Measurements from ENCODE around the gene KCTD7.
"Not testable (repeated sequence)": the region's sequence is repeated elsewhere in the genome, so short reads cannot be mapped to it uniquely, and the experiment has no call there.

Gene KCTD7

DNA sequence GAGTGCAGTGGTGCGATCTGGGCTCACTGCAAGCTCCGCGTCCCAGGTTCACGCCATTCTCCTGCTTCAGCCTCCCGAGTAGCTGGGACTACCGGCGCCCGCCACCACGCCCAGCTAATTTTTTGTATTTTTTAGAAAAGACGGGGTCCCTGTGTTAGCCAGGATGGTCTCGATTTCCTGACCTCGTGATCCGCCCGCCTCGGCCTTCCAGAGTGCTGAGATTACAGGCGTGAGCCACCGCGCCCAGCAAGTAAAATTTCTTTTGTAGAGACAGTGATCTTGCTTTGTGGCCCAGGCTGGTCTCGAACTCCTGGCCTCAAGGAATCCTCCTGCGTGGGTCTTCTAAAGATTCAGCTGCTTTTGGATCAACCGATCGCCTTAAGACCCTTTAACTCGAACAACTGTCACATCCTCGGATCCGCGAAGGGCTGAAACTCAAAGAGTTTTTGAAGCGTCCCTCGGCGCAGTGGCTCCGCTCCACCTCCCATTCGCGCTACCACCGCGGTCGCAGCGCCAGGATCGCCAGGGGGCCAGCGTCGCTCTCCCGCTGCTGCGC lies 25.1 kb downstream of the KCTD7 start:
- DNase-seq (ENCODE audit: low read depth in 2 of 3, low spot score in 2 of 3), result not testable (repeated sequence)

DNA sequence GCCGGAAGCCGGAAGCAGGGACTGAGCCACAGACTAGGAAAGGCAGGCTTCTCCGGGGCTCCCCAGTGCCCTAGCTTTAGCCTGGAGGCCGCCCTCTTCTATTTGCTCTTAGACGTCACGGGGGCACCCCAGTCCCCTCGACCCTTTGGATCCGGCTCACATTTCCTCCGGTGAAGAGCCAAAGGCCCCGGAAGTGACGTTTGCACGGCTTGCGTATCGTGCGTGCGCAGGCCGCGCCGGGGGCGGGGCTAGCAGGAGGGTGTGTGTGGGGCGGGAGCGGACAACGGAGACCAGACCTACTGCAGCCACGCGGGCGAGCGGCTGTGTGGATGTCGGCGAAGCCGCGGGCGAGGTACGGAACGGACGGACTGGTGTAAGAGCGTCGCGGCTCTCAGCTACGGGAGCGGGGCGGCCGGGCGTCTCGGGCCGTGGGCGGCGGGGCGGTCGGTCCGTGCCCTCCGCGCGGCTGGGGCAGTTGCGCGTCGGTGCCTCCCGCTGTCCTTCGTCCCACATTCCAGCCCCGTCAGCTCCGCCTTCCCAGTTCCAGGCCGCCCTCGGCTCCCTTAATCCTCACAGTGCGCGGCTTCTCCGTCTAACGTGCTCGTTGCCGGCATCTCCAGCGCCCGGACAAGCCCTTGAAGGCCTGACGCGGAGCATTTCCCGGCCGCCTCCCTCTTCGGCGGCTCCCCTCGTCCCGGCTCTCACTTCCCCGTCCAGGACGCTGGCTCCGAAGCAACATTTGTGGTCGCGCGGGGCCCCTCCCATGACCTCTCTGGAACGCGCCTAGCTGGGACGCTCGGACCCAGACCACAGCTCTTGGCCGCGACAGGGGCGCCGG lies 25.8 kb downstream of the KCTD7 start:
- DNase-seq (ENCODE audit: low read depth in 2 of 3, low spot score in 2 of 3), result peak; percentile 94 to 97 (median 95)

DNA sequence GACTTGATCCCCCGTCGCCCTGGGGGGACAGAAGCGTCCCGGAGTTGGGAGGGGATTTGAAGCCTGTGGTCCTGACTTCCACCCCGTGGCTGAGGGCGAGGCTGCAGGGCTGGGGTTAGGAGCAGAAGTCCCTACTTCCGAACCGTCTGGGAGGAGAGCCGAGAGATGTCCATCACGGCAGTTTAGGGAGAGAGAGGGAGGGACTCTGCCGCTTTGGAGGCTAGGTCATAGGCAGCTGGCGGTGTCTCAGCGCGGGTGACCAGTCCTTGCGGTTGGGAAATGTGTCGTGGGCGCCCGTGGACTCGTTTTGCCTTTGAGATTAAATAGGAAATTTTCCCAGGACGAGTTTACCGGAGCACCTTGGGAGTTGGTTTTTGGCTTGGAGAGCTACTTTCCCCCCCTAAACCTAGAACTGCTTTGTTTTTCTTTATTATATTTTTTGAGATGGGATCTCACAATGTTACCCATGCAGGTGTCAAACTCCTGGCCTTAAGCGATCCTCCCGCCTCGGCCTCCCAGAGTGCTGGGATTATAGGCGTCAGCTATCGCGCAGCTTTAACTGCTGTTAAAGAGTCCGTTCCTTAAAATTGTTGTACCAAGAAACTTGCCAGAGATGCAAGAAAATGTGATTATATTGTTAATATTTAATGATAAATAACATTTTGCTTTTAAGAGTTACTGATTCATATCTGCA lies 26.6 kb downstream of the KCTD7 start:
- DNase-seq (ENCODE audit: low read depth in 2 of 3, low spot score in 2 of 3), result not testable (repeated sequence)

DNA sequence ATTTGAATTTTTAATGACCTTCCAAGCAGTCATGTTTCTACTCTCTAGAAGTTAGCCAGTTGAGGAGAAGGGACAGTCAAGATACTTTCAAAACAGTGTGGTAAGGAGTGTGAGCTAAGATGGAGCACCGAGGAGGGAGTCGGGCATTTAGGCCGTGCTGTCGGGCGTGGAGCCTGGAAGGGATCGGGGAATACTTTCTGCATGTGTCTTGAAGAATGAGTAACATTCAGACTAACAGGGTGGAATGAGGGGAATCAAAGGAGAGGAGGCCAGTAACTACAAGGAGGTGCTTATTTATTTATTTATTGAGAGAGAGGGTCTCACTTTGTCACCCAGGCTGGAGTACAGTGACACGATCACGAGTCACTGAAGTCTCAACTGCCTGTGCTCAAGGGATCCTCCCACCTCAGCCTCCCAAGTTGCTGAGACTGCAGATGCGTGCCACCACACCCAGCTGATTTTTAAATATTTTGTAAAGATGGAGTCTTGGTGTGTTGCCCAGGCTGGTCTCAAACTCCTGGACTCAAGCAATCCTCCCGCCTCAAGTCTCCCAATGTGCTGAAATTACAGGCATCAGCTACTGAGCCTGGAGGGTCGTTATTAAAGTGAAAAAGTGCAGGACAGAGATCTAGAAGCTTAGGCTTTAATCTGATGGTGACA lies 27.3 kb downstream of the KCTD7 start:
- DNase-seq (ENCODE audit: low read depth in 2 of 3, low spot score in 2 of 3), result not testable (repeated sequence)

DNA sequence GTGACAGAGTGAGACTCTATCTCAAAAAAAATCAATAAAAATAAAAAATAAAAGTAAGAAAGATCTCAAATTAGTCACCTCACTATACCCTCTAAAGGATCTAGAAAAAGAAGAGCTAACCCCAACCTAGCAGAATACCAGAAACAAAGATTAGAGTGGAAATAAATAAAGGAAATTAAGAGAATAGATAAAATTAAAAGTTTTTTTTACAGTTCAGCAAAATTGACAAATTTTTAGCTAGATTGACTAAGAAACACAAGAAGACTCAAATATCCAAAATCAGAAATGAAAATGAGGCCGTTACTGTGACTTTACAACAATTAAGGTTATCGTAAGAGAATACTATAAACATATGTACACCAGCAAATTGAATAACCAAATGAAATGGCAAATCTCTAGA lies 29.1 kb downstream of the KCTD7 start:
- no peak for DNase-seq (ENCODE audit: low read depth in 2 of 3, low spot score in 2 of 3)

DNA sequence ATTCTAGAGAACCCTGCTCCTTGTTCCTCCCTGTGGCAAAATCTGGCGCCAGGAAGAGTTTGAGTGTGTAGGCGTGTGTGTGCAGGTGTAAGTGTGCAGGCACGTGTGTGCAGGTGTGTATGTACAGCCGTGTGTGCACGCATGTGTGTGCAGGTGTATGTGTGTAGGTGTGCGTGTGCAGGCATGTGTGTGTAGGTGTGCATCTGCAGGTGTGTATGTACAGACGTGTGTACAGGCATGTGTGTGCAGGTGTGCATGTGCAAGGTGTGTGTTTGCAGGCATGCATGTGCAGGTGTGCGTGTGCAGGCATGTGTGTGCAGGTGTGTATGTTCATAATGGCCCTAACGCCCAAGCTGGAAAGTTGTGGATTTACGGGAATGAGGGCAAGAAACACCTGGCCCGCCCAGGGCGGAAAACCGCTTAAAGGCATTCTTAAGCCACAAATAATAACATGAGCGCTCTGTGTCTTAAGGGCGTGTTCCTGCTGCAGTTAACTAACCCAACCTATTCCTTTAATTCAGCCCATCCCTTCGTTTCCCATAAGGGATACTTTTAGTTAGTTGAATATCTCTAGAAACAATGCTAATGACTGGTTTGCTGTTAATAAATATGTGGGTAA lies 34.1 kb downstream of the KCTD7 start:
- no peak for DNase-seq (ENCODE audit: low read depth in 2 of 3, low spot score in 2 of 3)

DNA sequence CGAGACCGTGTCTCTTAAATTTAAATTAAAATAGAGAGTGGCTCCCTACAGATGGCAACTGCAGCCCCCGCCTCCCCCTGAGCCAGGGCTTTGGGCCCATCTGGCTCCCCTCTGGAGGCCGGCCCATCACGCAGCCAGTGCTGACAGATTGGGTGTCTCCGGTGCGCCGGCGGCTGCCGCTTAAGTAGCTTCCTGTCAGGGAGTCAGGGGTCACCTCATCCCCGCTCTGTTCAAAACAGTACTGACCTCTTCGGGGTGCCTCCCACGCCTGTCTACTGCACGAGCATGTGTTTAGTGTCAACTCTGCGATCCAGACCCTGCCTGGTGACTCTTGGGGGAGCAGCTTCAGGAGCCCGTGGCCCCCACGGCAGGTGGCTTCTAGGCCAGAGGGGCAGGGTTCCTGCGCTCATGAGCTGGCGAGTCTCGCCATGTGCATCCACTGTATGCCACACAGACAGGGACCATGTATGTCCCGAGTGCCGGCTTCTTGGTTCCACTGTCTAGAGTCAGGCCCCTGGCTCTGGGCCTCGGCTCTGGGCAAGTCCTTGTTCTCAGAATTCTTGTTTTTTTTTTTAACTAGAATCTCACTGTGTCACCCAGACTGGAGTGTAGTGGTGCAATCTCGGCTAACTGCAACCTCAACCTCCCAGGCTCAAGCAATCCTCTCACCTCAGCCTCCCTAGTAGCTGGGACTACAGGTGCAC lies 36.1 kb downstream of the KCTD7 start:
- DNase-seq (ENCODE audit: low read depth in 2 of 3, low spot score in 2 of 3), result no peak

DNA sequence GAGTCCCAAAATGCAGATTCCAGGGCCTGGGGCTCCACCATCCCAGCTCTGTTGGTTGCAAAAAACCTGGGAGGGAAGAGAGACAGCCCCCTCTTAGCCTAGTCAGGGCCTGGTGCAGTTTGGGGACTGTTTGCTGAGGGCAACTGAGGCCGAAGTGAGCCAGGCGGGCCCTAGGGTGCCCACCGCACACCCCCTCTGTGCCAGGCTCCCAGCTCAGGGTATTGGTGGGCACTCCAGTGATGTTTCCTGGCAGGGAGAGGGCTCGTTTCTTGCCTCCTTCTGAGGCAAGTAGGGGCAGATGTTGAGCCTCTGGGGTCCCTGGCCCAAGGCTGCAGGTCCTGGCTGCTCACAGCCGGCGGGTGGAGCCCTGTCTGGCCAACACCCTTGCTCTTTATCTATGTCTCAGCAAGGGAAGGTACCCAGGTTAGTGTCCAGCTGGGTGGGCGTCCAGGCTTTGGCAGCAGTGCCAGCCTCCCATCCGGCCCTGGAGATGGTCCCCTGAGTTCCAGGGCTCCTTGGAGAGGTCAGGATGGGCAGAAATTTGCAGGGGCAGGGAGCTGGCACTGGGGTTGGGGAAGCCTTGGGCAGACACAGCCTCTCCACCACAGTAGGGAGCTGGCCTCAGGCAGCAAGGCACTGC lies 37.8 kb downstream of the KCTD7 start:
- DNase-seq (ENCODE audit: low read depth in 2 of 3, low spot score in 2 of 3), result no peak

DNA sequence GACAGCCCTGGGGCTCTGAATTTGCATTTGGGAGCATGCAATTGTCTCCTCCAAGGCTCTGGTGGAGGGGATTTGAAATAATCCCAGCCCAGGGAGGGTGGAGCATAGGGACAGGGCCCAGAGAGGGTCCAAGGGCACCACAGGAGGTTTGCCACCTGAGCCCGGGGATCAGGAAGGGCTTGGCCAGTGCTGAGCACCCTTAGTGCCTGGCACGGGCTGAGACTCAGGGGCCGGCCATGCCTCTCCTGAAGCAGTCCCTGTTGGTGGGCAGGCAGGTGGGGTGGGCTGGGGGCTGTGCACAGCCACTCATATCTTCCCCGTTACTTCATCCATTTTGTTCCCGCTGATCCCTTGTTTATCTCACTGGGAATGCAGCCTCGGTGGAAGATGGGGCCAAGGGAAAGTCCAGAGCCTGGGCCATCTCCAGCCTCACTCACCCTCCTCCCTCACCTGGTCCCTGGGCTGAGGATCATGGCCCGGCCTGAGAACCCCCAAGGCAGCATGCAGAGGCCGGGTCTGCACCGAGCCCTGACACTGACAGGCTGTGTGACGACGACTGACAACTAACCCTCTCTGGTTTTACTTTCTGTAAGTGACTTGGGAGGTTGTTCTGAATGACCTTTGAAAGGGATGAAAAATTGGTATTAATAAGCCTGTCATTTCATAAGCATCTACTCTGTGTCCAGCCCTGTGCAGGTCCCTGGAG lies 38.5 kb downstream of the KCTD7 start:
- DNase-seq (ENCODE audit: low read depth in 2 of 3, low spot score in 2 of 3), result no peak

DNA sequence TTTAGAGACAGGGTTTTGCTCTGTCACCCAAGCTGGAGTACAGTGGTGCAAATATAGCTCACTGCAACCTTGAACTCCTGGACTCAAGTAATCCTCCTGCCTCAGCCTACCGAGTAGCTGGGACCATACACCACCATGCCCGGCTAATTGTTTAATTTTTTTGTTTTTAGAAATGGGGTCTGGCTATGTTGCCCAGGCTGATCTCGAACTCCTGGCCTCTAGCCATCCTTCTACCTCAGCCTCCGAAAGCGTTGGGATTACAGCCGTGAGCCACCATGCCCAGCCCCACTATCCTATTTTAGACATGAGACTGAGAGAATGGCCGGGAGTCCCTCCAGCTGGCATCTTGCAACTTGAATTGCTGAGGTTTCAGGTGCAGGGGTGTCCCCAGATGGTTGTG lies 39.4 kb downstream of the KCTD7 start:
- no peak for DNase-seq (ENCODE audit: low read depth in 2 of 3, low spot score in 2 of 3)

DNA sequence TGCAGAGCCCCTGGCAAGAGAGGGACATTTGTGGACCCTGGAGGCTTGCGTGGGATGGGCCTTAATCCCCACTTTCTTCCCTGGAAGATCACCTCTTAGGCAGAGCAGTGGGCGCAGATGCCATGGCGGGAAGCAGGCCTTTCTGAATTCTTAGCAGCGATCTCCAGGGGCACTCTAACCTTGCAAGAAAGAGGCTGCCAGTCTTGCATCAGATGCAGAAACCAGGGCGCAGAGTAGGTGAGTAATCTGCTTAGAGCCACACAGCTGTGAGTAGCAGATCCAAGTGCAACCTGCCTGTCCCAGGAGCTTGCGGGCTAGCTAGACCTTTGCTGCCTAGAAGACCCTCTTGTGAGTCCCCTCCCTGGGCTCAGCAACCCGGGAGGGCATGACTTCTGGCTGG lies 40.0 kb downstream of the KCTD7 start:
- no peak for DNase-seq (ENCODE audit: low read depth in 2 of 3, low spot score in 2 of 3)

DNA sequence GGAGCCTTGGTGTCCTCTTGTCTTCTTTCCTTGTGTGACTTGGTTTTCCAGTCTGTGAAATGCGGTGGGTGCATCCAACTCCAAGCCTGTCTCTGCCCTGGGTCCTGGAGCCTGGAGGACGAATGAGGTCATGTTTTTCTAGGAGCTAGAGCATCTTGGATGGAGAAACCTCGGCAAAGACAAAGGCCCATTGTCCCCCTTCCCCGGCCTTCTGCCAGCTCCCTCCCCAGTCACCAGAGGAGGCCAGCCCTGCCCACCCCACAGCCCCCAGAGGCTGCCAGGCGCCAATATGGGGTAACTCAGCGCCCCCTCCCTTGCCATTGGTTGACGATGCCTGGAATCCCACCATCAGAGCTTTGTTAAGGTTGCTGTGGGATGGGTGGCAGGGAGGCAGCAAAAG lies 40.4 kb downstream of the KCTD7 start:
- no peak for DNase-seq (ENCODE audit: low read depth in 2 of 3, low spot score in 2 of 3)

DNA sequence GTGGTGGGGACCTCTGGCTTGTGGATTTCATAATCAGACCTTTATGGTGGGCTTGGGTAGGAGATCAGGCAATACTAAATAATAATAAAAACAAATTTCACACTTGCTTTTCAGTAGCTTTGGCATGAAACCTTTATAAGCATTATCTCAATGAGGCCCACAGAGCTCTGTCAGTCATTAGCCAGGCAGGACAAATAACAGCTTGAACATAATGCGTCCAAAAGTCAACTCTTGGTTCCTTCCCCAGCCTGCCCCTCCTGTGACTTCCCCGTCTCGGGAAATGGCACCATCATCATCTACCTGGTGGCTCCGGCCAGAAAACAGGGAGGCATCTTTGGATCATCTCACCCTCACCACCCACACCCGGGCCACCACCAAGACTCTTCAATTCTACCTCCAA lies 40.8 kb downstream of the KCTD7 start:
- no peak for DNase-seq (ENCODE audit: low read depth in 2 of 3, low spot score in 2 of 3)

DNA sequence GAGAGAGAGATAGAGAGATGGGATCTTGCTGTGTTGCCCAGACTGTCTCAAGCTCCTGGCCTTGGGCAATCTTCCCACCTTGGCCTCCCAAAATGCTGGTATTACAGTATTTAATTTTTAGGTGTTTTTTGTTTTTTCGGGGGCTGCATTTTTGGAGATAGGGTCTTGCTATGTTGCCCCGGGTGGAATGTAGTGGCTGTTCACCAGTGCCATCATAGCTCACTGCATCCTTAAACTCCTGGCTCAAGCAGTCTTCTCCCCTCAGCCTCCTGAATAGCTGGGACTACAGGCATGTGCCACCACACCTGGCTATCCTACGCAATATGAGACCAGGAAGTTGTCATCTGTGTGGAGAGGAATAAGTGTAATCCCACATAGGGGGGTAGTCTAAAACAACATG lies 42.4 kb downstream of the KCTD7 start:
- no peak for DNase-seq (ENCODE audit: low read depth in 2 of 3, low spot score in 2 of 3)

DNA sequence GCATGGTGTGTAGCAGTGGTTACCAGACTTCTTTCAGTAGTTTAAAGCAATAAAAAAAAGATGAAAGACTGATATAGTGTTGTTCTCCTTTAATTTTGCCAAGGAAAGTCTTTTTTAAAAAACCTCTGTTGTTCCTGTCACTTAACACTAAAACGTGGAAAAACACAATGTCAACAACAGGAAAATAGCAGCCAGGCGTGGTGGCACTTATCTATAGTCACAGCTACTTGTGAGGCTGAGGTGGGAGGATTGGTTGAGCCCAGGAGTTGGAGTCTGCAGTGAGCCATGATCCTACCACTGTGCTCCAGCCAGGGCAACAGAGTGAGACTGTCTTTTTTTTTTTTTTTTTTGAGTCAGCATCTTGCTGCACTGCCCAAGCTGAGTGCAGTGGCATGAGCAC lies 42.8 kb downstream of the KCTD7 start:
- not testable (repeated sequence) for DNase-seq (ENCODE audit: low read depth in 2 of 3, low spot score in 2 of 3)

DNA sequence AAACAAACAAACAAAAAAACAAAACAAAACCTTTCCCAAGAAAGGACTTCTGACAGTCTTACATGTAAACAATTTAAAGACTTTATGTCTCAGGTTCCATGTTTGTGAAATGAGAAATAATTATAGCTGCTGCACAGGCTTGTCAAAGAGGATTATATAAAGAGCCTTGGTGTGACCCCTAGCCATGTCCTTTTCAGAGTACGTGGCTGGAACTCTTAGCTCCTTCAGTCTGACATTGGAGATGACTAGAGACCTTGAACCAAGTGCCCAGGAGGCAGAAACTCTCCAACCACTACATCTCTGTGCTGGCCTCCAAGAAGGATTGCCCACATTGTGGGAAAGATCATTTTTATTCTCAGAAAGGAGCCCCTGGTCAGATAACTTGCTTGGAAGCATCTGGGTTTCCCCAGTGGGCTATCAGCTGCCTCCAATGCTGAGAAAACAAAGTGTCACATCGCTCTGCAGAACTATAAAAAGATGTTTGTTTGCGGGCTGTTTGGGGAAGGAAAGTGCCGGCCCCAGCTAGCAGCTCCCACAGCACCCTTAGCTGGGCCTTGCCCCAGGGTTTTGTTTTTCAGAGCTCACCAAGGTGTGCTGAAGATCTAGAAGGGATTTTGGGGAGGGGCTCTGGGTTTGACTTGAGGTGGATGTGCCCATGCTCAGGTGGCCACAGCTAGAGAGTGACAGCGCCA lies 43.9 kb downstream of the KCTD7 start:
- not testable (repeated sequence) for DNase-seq (ENCODE audit: low read depth in 2 of 3, low spot score in 2 of 3)

DNA sequence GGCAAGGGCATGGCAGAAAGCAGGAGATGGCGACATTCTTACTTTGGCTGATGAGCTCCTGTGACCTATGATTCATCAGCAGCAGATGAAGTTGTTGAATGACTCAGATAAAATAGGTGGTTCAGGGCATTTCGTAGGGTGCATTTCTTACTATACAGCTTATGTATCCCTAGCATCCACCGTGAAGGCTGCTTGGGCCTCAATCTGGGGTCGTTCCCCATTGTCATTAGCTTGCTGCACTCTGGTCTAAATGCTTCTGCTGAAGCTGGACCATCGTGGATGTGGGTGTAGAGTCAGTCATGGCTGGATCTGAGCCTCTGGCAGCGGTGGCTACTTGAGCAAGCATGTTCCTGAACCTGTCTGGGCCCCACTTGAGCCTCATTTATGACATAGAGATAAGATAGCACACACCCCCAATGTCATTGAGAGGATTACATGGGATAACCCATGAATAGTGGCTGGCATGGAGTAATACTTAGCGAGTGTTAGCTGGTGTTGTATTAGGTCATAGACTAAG lies 44.5 kb downstream of the KCTD7 start:
- DNase-seq (ENCODE audit: low read depth in 2 of 3, low spot score in 2 of 3), result not testable (repeated sequence)

DNA sequence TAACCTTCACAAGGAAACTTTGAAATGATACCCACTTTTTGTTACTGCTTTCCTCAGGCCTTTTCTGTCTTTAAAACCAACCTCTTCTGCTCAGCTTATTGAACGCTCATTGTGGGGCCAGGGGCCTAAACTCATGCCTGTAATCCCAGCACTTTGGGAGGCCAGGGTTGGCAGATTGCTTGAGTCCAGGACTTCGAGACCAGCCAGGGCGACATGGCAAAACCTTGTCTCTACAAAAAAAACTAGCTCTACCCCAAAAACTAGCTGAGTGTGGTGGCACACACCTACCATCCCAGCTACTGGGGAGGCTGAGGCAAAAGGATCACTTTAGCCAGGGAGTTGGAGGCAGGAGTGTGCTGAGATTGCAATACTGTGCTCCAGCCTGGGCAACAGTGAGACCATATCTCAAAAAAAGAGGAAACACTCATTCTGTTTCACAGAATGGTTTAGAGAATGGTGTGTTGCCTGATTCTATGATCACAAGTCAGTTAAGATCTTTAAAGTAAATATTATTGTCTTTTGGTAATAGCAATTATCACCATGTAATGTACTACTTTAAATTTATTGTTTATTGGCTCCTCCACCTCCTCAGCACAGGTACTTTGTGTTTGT lies 51.1 kb downstream of the KCTD7 start:
- DNase-seq (ENCODE audit: low read depth in 2 of 3, low spot score in 2 of 3), result no peak
